ENCODE results near the gene SHISAL1. TPM values are rescaled to one million over a fixed set of nuclear protein-coding genes. Genes with fewer than 3 reads are reported as not detected.

The SHISAL1 gene
- total and polyA plus RNA-seq, 2 donors (not counting 3 experiments of a cell fraction or from before 2014, with no cell fraction given): 0.01 to 0.07 TPM

DNA sequence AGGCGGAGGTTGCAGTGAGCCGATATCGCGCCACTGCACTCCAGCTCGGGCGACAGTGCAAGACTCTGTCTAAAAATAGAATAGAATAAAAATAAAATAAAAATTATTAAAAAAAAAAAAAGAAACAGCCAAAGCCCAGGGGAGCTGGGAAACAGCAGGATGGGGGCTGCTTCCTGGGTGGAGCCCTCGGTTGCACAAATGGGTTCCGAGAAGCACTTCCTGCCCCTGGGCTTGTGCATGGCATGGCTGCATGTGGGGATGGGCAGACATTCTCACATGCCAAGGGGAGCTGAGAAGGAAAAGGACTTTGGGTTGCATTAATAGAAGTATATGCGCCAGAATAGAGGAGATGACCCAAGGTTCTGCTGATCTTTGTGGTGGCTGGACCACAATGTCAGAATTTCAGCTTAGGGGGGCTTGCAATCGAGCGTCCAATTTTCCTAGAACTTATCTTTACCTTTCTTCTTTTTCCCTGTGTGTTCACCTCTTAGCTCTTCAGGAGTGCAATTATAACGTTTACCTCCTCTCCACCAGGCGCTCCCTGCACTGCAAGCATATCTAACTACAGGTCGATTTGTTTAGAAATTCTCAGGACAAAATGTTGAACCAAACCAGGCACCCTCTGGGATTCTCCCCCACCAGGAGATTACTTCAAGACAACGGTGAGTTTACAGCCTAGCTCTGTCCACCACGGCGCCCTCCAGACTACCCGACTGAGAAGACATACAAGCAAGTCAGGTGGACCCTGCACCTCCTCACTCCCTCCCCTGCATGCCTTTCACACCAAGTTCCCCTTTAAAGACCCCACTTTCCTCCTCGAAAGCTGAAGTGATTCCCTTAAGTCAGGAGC, 53.2 kb downstream of the SHISAL1 start:
- Histone ChIP-seq H3K9ac (replicated peaks; ENCODE audit: extremely low read depth, insufficient read depth, low read length) (no peak overlapping the region), H3K27ac (ENCODE audit: insufficient read depth, low read depth, low read length) (no peak overlapping the region), H3K4me3 (replicated peaks in 1 of 3; ENCODE audit: insufficient read depth in 1 of 3, low read depth in 1 of 3, low read length in 3 of 3) (no peak overlapping the region), H2AFZ (ENCODE audit: low read depth, low read length) (no peak overlapping the region), H3K9me3 (replicated peaks; ENCODE audit: control insufficient read depth, insufficient read depth, low read length) (no peaks in the 10 kb centered on the region), H3K27me3 (ENCODE audit: control insufficient read depth in 2 of 2, insufficient read depth in 2 of 2, low read length in 2 of 2) (no peaks in the 10 kb centered on the region), H3K4me1 (ENCODE audit: control insufficient read depth, extremely low read depth, insufficient read depth, low read length) (no peaks in the 10 kb centered on the region), H3K79me2 (ENCODE audit: control insufficient read depth, insufficient read depth, low read length) (no peaks in the 10 kb centered on the region), H4K20me1 (replicated peaks; ENCODE audit: control insufficient read depth, extremely low read depth, insufficient read depth, low read length) (no peaks in the 10 kb centered on the region), H3K9me1 (replicated peaks; ENCODE audit: control insufficient read depth, extremely low read depth, insufficient read depth, low read length) (no peaks in the 10 kb centered on the region), H3K4me2 (ENCODE audit: insufficient read depth, low read length) (no peak overlapping the region), H3K36me3 (ENCODE audit: control insufficient read depth in 2 of 2, extremely low read depth in 1 of 2, insufficient read depth in 2 of 2, low read length in 2 of 2) (no peaks in the 10 kb centered on the region)
- TF ChIP-seq POLR2A (IDR thresholded peaks at IDR 0.05; ENCODE audit: low read depth, low read length): no peak
- TF ChIP-seq MYC (IDR thresholded peaks at IDR 0.05; ENCODE audit: low read depth, low read length): no peak
- no peak for TF ChIP-seq GATA2 (IDR thresholded peaks at IDR 0.05; ENCODE audit: insufficient read depth, insufficient read length, low read depth, low read length)
- TF ChIP-seq EZH2 (IDR thresholded peaks at IDR 0.05; ENCODE audit: borderline replicate concordance, low read depth, low read length, severe bottlenecking): no peak
- TF ChIP-seq, protein P1, sequence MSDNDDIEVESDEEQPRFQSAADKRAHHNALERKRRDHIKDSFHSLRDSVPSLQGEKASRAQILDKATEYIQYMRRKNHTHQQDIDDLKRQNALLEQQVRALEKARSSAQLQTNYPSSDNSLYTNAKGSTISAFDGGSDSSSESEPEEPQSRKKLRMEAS (IDR thresholded peaks at IDR 0.05; ENCODE audit: insufficient read depth, insufficient read length): no peak
- TF ChIP-seq FOS (IDR thresholded peaks at IDR 0.05; ENCODE audit: borderline replicate concordance, insufficient read depth, low read length): no peak
- TF ChIP-seq JUN (IDR thresholded peaks at IDR 0.05; ENCODE audit: borderline replicate concordance, insufficient read depth, insufficient read length, low read depth): no peak
- TF ChIP-seq, protein P2, sequence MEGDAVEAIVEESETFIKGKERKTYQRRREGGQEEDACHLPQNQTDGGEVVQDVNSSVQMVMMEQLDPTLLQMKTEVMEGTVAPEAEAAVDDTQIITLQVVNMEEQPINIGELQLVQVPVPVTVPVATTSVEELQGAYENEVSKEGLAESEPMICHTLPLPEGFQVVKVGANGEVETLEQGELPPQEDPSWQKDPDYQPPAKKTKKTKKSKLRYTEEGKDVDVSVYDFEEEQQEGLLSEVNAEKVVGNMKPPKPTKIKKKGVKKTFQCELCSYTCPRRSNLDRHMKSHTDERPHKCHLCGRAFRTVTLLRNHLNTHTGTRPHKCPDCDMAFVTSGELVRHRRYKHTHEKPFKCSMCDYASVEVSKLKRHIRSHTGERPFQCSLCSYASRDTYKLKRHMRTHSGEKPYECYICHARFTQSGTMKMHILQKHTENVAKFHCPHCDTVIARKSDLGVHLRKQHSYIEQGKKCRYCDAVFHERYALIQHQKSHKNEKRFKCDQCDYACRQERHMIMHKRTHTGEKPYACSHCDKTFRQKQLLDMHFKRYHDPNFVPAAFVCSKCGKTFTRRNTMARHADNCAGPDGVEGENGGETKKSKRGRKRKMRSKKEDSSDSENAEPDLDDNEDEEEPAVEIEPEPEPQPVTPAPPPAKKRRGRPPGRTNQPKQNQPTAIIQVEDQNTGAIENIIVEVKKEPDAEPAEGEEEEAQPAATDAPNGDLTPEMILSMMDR (IDR thresholded peaks at IDR 0.05; ENCODE audit: extremely low read depth in 1 of 2, insufficient read depth in 1 of 2, low read depth in 1 of 2, low read length in 2 of 2): no peak
- TF ChIP-seq POLR2AphosphoS5 (IDR thresholded peaks at IDR 0.05; ENCODE audit: insufficient read depth, low read depth, low read length): no peak
- DNase-seq (ENCODE audit: low read depth, low spot score): no peak
- POLR2A ChIA-PET: no interaction called here
- intact Hi-C loops (cut with micrococcal nuclease): no loop called here
- dilution Hi-C loops (cut with MboI; ENCODE audit: extremely low pct_ligation_motif_present, low sequenced_read_pairs): no loop called here
- no peak for FAIRE-seq
- BruUV-seq (replicated peaks): no TSS peak
- CTCF ChIA-PET: no interaction called here
